RWPE2 (cell line): ENCODE results near the gene ALK.

Experiments used
- ATAC-seq: fragments of 200-7000 bp; cut with Tn5 transposase; 3 replicates; pipeline ENCODE4 v1.9.1; 2021; ENCODE audit warnings: low read depth
- DNase-seq: peaks from one replicate; pipeline ENCODE4 v3.0.0-alpha.2; 2020; ENCODE audit warnings: low spot score
- H3K27ac ChIP-seq: fragments of 450-650 bp; 2 replicates; pipeline ENCODE4 v1.5.1; 2017; ENCODE audit warnings: mild to moderate bottlenecking; ENCODE audit not compliant: poor library complexity, severe bottlenecking
- H3K27me3 ChIP-seq: fragments of 250-450 bp; sonication (Bioruptor Pico); 2 replicates; pipeline ENCODE4 v1.5.1; 2021; ENCODE audit warnings: mild to moderate bottlenecking, moderate library complexity; ENCODE audit not compliant: insufficient read depth, poor library complexity, severe bottlenecking
- H3K36me3 ChIP-seq: fragments of 250-450 bp; sonication (Bioruptor Pico); 2 replicates; pipeline ENCODE4 v1.5.1; 2020; ENCODE audit warnings: low read depth, mild to moderate bottlenecking, moderate library complexity
- H3K4me1 ChIP-seq: fragments of 250-450 bp; sonication (Bioruptor Pico); 2 replicates; pipeline ENCODE4 v1.5.1; 2021; ENCODE audit warnings: mild to moderate bottlenecking, moderate library complexity; ENCODE audit not compliant: insufficient read depth, poor library complexity, severe bottlenecking
- H3K4me3 ChIP-seq: fragments of 250-450 bp; sonication (Bioruptor Pico); 2 replicates; pipeline ENCODE4 v1.5.1; 2021; ENCODE audit warnings: mild to moderate bottlenecking, moderate library complexity; ENCODE audit not compliant: severe bottlenecking
- H3K9me3 ChIP-seq: fragments of 250-450 bp; sonication (Bioruptor Pico); 2 replicates; pipeline ENCODE4 v1.5.1; 2021; ENCODE audit warnings: mild to moderate bottlenecking, moderate library complexity; ENCODE audit not compliant: severe bottlenecking
- CTCF ChIP-seq: fragments of 450-650 bp; IDR thresholded peaks from one replicate; pipeline ENCODE4 v1.5.1; 2017; ENCODE audit warnings: mild to moderate bottlenecking, moderate library complexity; ENCODE audit not compliant: poor library complexity, severe bottlenecking

ALK gene

GRCh38 chr2:29165362-29166241, 755.8 kb downstream of the ALK start:
- TF ChIP-seq CTCF: no peak
- H3K27ac ChIP-seq: peak overlapping the region; percentile 31
- DNase-seq (no peak), ATAC-seq (peak; percentile 96)
- H3K36me3 ChIP-seq: peaks cover 62% of the 10 kb centered on the region
- no peaks in the 10 kb centered on the region for H3K27me3 ChIP-seq
- no peak overlapping the region for H3K4me3 ChIP-seq
- H3K4me1 ChIP-seq: peaks cover 11% of the 10 kb centered on the region
- H3K9me3 ChIP-seq: no peaks in the 10 kb centered on the region

- Histone ChIP-seq H3K4me1 (peaks cover 11% of the 10 kb centered on the region), H3K27ac (no peak overlapping the region), H3K4me3 (no peak overlapping the region), H3K27me3 (no peaks in the 10 kb centered on the region), H3K36me3 (peaks cover 69% of the 10 kb centered on the region), H3K9me3 (no peaks in the 10 kb centered on the region)
- ATAC-seq (no peak), DNase-seq (no peak)
- no peak for TF ChIP-seq CTCF
Measured at GRCh38 chr2:29164091-29164846, 757.1 kb downstream of the ALK start.

- no peak for ATAC-seq
- no peak overlapping the region for H3K27ac ChIP-seq
- no peak for TF ChIP-seq CTCF
Measured at GRCh38 chr2:29162204-29162928, 759.0 kb downstream of the ALK start.

GRCh38 chr2:29160184-29160583, 761.2 kb downstream of the ALK start:
- no peaks in the 10 kb centered on the region for H3K27me3 ChIP-seq
- TF ChIP-seq CTCF: no peak
- DNase-seq (no peak), ATAC-seq (no peak)
- H3K36me3 ChIP-seq: peaks cover 78% of the 10 kb centered on the region
- no peaks in the 10 kb centered on the region for H3K9me3 ChIP-seq
- H3K4me3 ChIP-seq: no peak overlapping the region
- no peak overlapping the region for H3K27ac ChIP-seq
- H3K4me1 ChIP-seq: peaks cover 3% of the 10 kb centered on the region

More at GRCh38 chr2:29162204-29162928, 759.0 kb downstream of the ALK start:
- Histone ChIP-seq H3K36me3 (peaks cover 75% of the 10 kb centered on the region), H3K27me3 (no peaks in the 10 kb centered on the region), H3K4me3 (no peak overlapping the region), H3K4me1 (peaks cover 11% of the 10 kb centered on the region), H3K9me3 (no peaks in the 10 kb centered on the region)
- no peak for DNase-seq
